ENCODE results near the gene SULF2.
"Not testable (repeated sequence)": the region's sequence is repeated elsewhere in the genome, so short reads cannot be mapped to it uniquely, and the experiment has no call there.

SULF2 gene

DNA sequence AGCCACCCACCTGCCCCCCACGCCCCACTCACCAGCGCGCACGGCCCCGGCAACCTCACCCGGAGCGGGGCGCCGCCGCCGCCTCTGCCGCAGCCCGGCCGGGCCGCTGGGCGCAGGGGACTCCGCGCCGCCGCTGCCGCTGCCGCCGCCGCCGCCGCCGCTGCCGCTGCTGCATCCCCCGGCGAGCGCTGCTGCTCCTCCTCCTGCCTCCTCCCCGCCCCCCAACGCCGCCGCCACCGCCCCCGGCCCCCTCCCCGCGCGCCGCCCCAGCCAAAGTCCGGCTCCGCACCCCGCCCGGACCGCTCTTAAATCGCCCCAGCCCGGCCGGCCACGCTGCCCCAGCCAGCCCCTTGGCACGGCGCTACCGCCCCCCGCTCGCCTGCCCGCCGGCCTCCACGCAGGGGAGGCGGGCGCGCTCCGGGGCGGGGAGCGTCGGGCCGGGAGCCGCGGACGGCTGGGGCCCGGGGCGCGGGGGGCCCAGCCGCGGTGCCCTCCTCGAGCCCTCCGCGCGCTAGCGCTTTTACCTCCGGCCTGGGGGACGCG is at the start of gene SULF2:
SULF2 (minus strand) TSS at position 171 of the 543 bp plus-strand sequence. CDS start 28,118 bp downstream, outside the sequence.
- no peak for DNase-seq (ENCODE audit: insufficient read length, low spot score)
- TF ChIP-seq CTCF (IDR thresholded peaks at IDR 0.05; ENCODE audit: insufficient read depth, missing control alignments), result no peak
- no peak for FAIRE-seq

DNA sequence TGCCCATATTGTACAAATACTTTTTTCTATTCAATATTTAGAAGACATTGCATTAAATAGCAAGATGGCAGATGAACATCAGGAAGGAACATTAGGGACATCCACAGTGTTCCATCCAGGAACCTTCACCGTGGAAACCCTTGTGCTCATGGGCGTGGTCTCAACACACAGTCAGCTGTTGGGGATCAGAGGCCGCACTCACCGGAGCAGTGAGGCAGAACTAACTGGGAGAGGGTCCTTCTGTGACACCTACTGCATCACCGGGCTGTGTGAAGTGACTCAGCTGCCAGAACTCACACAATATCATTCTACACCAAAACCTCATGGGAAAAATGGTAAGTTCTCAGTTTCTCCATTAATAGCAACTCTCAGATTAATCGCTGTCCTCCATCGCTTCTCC is 46.4 kb upstream of the SULF2 start:
- not testable (repeated sequence) for DNase-seq (ENCODE audit: insufficient read length, low spot score); FAIRE-seq

GRCh38 chr20:47826716-47827115 is 41.4 kb upstream of the SULF2 start:
- not testable (repeated sequence) for DNase-seq (ENCODE audit: insufficient read length, low spot score); FAIRE-seq

DNA sequence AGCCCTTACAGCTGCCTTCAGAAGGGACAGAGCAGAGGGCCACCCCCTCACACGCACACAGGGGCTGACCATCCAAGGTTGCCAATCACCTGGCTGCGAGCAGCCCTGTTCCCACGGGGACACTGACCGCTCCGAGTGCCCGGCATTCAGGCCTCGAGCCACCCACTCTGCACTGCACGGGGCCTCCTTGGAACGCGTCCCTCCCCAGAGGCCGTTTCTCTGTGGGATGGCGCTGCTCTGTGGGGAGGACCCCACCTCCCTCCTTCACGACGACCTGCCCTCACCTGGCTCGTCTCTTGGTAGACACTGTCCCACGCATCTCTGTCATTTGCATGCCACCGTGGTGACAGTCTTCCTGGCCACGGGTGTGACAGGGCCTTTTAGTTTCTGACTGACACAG is 40.7 kb upstream of the SULF2 start:
- DNase-seq (ENCODE audit: insufficient read length, low spot score); FAIRE-seq: not testable (repeated sequence)

- FAIRE-seq, result no peak
Observed at GRCh38 chr20:47825011-47825762, 39.9 kb upstream of the SULF2 start.

GRCh38 chr20:47823941-47824340 is 38.7 kb upstream of the SULF2 start:
- DNase-seq (ENCODE audit: insufficient read length, low spot score); FAIRE-seq: not testable (repeated sequence)

More at GRCh38 chr20:47825011-47825762, 39.9 kb upstream of the SULF2 start:
- DNase-seq (ENCODE audit: insufficient read length, low spot score), result no peak
- no peak for TF ChIP-seq CTCF (IDR thresholded peaks at IDR 0.05; ENCODE audit: insufficient read depth, missing control alignments)

DNA sequence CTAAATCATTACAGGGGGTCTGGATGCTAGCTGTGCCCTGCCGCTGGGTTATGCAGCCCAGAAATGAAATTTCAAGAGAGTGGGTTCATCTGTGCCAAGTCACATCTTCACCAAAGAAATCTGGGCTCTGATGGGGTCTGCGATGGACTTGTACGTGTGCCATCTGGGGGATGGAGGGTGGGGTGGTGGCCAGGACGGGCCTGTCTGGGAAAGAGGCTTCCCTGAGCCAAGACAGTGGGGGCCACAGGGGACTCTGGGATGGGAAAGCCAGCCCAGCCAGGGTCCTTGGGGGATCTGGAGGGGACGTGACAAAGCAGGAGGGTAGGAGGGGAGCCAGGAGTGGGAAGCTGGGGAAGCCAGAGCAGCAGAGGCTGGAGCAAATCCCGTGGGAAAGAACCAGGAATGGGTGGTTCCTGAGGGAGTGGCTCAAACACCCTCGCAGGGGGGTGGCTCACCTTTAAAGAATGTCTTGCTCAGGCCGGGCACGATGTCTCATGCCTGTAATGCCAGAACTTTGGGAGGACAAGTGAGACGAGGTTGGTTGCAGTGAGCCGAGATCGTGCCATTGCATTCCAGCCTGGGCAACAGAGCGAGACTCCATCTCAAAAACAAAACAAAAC is 36.3 kb upstream of the SULF2 start:
- TF ChIP-seq CTCF (IDR thresholded peaks at IDR 0.05; ENCODE audit: insufficient read depth, missing control alignments), result no peak
- FAIRE-seq (no peak), DNase-seq (ENCODE audit: insufficient read length, low spot score) (no peak)

DNA sequence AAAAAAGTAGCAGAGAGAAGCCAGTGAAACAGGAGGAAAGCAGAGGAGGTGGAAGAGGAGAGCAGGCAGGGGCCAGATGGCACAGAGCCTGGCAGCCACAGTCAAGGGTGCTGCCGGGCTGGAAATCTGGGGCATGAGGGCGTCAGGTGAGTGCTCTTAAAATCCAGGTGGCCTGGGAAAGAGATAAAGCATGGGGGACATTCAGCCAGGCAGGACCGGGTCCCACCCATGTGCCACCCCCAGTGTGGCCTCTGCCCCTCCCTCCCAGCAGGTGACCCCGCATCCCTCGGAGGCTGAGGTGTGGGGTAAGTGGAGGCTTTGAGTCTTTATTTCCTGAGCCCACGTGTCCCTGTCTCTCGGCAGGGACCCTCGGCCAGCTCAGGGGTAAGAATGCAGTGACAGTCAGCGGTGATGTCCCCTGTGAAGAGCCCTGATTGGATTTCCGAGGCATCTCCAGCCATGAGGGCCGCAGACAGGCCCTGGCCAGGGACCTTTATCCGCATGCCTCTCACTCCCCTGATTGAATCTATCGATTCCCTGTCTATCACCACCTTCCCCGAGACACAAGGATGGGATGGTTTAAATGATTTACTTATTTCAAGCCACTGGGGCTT is 33.8 kb upstream of the SULF2 start:
- FAIRE-seq (no peak), DNase-seq (ENCODE audit: insufficient read length, low spot score) (no peak)
- TF ChIP-seq CTCF (IDR thresholded peaks at IDR 0.05; ENCODE audit: insufficient read depth, missing control alignments), result no peak

DNA sequence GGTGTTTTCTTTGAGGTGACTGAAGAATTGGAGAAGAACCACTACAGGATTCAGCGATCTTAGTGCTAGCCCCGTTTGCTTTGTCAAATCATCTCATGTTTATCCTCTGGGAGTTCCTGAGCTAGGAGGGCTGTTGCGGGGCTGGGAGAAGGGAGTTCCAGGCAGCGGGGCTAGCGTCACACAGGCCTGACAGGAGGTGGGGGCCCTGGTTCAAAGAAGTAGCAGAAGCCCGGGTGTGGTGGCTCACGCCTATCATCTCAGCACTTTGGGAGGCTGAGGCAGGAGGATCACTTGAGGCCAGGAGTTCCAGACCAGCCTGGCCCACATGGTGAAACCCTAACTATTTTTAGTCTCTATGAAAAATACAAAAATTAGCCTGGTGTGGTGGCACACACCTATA is 33.2 kb upstream of the SULF2 start:
- no peak for FAIRE-seq
- TF ChIP-seq CTCF (IDR thresholded peaks at IDR 0.05; ENCODE audit: insufficient read depth, missing control alignments), result no peak
- DNase-seq (ENCODE audit: insufficient read length, low spot score), result no peak
